GM23248 (cell line): Measurements from ENCODE around the gene ZBTB20.

Experiments
- EZH2 ChIP-seq: fragments of 200-600 bp; sonication (generic); IDR thresholded peaks from 2 replicates; pipeline ENCODE4 v1.6.1; 2018; ENCODE audit warnings: antibody characterized with exemption, mild to moderate bottlenecking; ENCODE audit not compliant: insufficient read depth, poor library complexity, severe bottlenecking
- EZH2phosphoT487 ChIP-seq: fragments of 200-600 bp; sonication (generic); IDR thresholded peaks from 2 replicates; pipeline ENCODE4 v1.6.1; 2018; ENCODE audit warnings: antibody characterized with exemption, moderate library complexity, mild to moderate bottlenecking, low read depth; ENCODE audit not compliant: insufficient read depth

- TF ChIP-seq EZH2phosphoT487 (no peak), EZH2 (no peak)
Measured at GRCh38 chr3:114314282-114314681, 832.8 kb downstream of the ZBTB20 start.
